GM11168 (cell line): ENCODE results near the gene RASD1.
"Not testable (repeated sequence)": the region's sequence is repeated elsewhere in the genome, so short reads cannot be mapped to it uniquely, and the experiment has no call there.

Experiments
- in situ Hi-C: fragments of 300-500 bp; cut with MboI; formaldehyde crosslinking; loops from one replicate; pipeline ENCODE4 v1.12.0; 2022; ENCODE audit warnings: low sequenced_read_pairs; ENCODE audit not compliant: unreplicated experiment

RASD1 gene

GRCh38 chr17:17480593-17481148 is 15.5 kb downstream of the RASD1 start:
- in situ Hi-C loops = no loop called here

- in situ Hi-C loops = no loop called here
Observed at GRCh38 chr17:17479209-17479608, 17.0 kb downstream of the RASD1 start.

GRCh38 chr17:17476865-17477467 is 19.2 kb downstream of the RASD1 start, which contains the start of gene MED9:
MED9 (plus strand) TSS chr17:17477000; CDS start chr17:17477042, 42 bp downstream.
- in situ Hi-C loops = no loop called here

GRCh38 chr17:17474341-17474740 is 21.9 kb downstream of the RASD1 start:
- in situ Hi-C loops = no loop called here

GRCh38 chr17:17472333-17472920 is 23.8 kb downstream of the RASD1 start:
- in situ Hi-C loops = no loop called here

- in situ Hi-C loops = no loop called here
Observed at GRCh38 chr17:17469996-17470395, 26.2 kb downstream of the RASD1 start.

GRCh38 chr17:17469358-17469757 is 26.8 kb downstream of the RASD1 start:
- in situ Hi-C loops = no loop called here

GRCh38 chr17:17468217-17469010 is 27.8 kb downstream of the RASD1 start:
- in situ Hi-C loops = no loop called here

GRCh38 chr17:17467720-17468119 is 28.5 kb downstream of the RASD1 start:
- in situ Hi-C loops = no loop called here

GRCh38 chr17:17467016-17467415 is 29.2 kb downstream of the RASD1 start:
- in situ Hi-C loops = no loop called here

GRCh38 chr17:17466511-17466910 is 29.7 kb downstream of the RASD1 start:
- in situ Hi-C loops = no loop called here

GRCh38 chr17:17465878-17466277 is 30.3 kb downstream of the RASD1 start:
- in situ Hi-C loops = not testable (repeated sequence)

GRCh38 chr17:17463821-17464220 is 32.4 kb downstream of the RASD1 start:
- in situ Hi-C loops = no loop called here

- in situ Hi-C loops = no loop called here
Observed at GRCh38 chr17:17462048-17462824, 34.0 kb downstream of the RASD1 start.

- in situ Hi-C loops = no loop called here
Observed at GRCh38 chr17:17460038-17460437, 36.2 kb downstream of the RASD1 start.

GRCh38 chr17:17457680-17458079 is 38.5 kb downstream of the RASD1 start:
- in situ Hi-C loops = no loop called here

- in situ Hi-C loops = no loop called here
Observed at GRCh38 chr17:17456251-17456650, 39.9 kb downstream of the RASD1 start.

GRCh38 chr17:17455173-17455572 is 41.0 kb downstream of the RASD1 start:
- in situ Hi-C loops = no loop called here

GRCh38 chr17:17454700-17455099 is 41.5 kb downstream of the RASD1 start:
- in situ Hi-C loops = not testable (repeated sequence)

- in situ Hi-C loops = no loop called here
Observed at GRCh38 chr17:17454276-17454675, 41.9 kb downstream of the RASD1 start.
